Tibial nerve (tissue), 4 donors: ENCODE data around the gene MAPT. TPM values are rescaled to one million over a fixed set of nuclear protein-coding genes. Genes with fewer than 3 reads are reported as not detected.
"Not testable (repeated sequence)": the region's sequence is repeated elsewhere in the genome, so short reads cannot be mapped to it uniquely, and the experiment has no call there.

Experiments
- DNase-seq, 2 donors: peaks; one replicate each; pipeline ENCODE4 v3.0.0-alpha.2; 2019; ENCODE audit warnings: low spot score in 2 of 2
- H3K27ac ChIP-seq, 4 donors: fragments of 200-600 bp; sonication (generic) in 3 of 4; one replicate each; pipeline ENCODE4 v1.5.1; 2017 to 2019; ENCODE audit warnings: mild to moderate bottlenecking in 1 of 4
- H3K27me3 ChIP-seq, 2 donors: fragments of 200-600 bp; sonication (generic) in 1 of 2; one replicate each; pipeline versions ENCODE4 v1.5.1 to v1.6.0; 2017 to 2019
- H3K36me3 ChIP-seq, 3 donors: fragments of 200-600 bp; sonication (generic); one replicate each; pipeline ENCODE4 v1.5.1; 2018 to 2019
- H3K4me1 ChIP-seq, 4 donors: fragments of 200-600 bp; sonication (generic) in 3 of 4; one replicate each; pipeline ENCODE4 v1.5.1; 2017 to 2019
- H3K4me3 ChIP-seq, 4 donors: fragments of 200-600 bp; sonication (generic) in 3 of 4; one replicate each; pipeline ENCODE4 v1.5.1; 2017 to 2019; ENCODE audit warnings: mild to moderate bottlenecking in 1 of 4, moderate library complexity in 1 of 4
- H3K9me3 ChIP-seq, 4 donors: fragments of 200-600 bp; sonication (generic) in 3 of 4; one replicate each; pipeline ENCODE4 v1.5.1; 2017 to 2019
- CTCF ChIP-seq, 5 experiments: fragments of 200-600 bp in 3 of 5; fragments of 450-650 bp in 2 of 5; sonication (generic) in 3 of 5; IDR thresholded peaks; one replicate each; pipeline ENCODE4 v1.5.1; 2016 to 2019; ENCODE audit warnings: antibody characterized with exemption in 5 of 5, mild to moderate bottlenecking in 3 of 5, moderate library complexity in 2 of 5
- EP300 ChIP-seq, 2 donors: sonication (generic); formaldehyde crosslinking; IDR thresholded peaks; one replicate each; pipeline ENCODE4 v1.6.1; 2017; ENCODE audit warnings: antibody characterized with exemption in 2 of 2, mild to moderate bottlenecking in 1 of 2
- POLR2A ChIP-seq, 2 donors: fragments of 450-650 bp; IDR thresholded peaks; one replicate each; pipeline ENCODE4 v1.6.1; 2017; ENCODE audit warnings: antibody characterized with exemption in 2 of 2, mild to moderate bottlenecking in 2 of 2, moderate library complexity in 2 of 2
- WGBS, 2 donors: methylation state at CpG; one replicate each; pipeline ENCODE4 v1.1.5; 2018; 5-methylcytosine and 5-hydroxymethylcytosine counted together
- total RNA-seq, 4 donors: library from RNA; depleted of rRNA; stranded (reverse); fragments of >200 nt; gene quantifications; one replicate each; pipeline ENCODE4 v1.1.0, GENCODE V29; 2016

MAPT gene
- total RNA-seq, 4 donors from 2014 or later = 2.5 to 3.1 (median 2.8) TPM

- peaks cover 0 to 42% of the 10 kb centered on the region in 2 donors for H3K27me3 ChIP-seq
- 94 to 98% methylated on average over 6 of the region's 6 CpGs for WGBS, 2 donors
- H3K27ac ChIP-seq = no peak overlapping the region
- H3K4me3 ChIP-seq = no peak overlapping the region
- no peak for TF ChIP-seq CTCF (IDR thresholded peaks at IDR 0.05)
- peaks cover 0 to 12% (median 0%) of the 10 kb centered on the region in 4 donors for H3K4me1 ChIP-seq
- no peaks in the 10 kb centered on the region for H3K36me3 ChIP-seq
- no peaks in the 10 kb centered on the region for H3K9me3 ChIP-seq
- DNase-seq = no peak
These were observed 58.5 kb downstream of the MAPT start for GRCh38 chr17:45952814-45953320.

- H3K4me1 ChIP-seq = peaks cover 0 to 10% (median 0%) of the 10 kb centered on the region in 4 donors
- 48 to 75% methylated on average over 2 of the region's 2 CpGs for WGBS, 2 donors
- DNase-seq = no peak
- H3K27me3 ChIP-seq = peaks cover 0 to 42% of the 10 kb centered on the region in 2 donors
- H3K9me3 ChIP-seq = no peaks in the 10 kb centered on the region
- no peak overlapping the region for H3K27ac ChIP-seq
- no peak overlapping the region for H3K4me3 ChIP-seq
- H3K36me3 ChIP-seq = no peaks in the 10 kb centered on the region
- no peak for TF ChIP-seq EP300 (IDR thresholded peaks at IDR 0.05)
- TF ChIP-seq CTCF (IDR thresholded peaks at IDR 0.05) = no peak
- TF ChIP-seq POLR2A (IDR thresholded peaks at IDR 0.05) = no peak
These were observed 59.2 kb downstream of the MAPT start for GRCh38 chr17:45953561-45953960.

GRCh38 chr17:45954914-45955313 is 60.6 kb downstream of the MAPT start:
- H3K27ac ChIP-seq = no peak overlapping the region
- WGBS, 2 donors = 60 to 62% methylated on average over 11 of the region's 11 CpGs
- DNase-seq = no peak

GRCh38 chr17:45955326-45955725 is 61.0 kb downstream of the MAPT start:
- DNase-seq = no peak
- Histone ChIP-seq H3K27me3 (peaks cover 0 to 31% of the 10 kb centered on the region in 2 donors), H3K4me3 (no peak overlapping the region), H3K9me3 (no peaks in the 10 kb centered on the region), H3K4me1 (no peaks in the 10 kb centered on the region), H3K36me3 (no peaks in the 10 kb centered on the region), H3K27ac (no peak overlapping the region)
- WGBS, 2 donors = 76 to 82% methylated on average over 10 of the region's 10 CpGs
- TF ChIP-seq CTCF (IDR thresholded peaks at IDR 0.05) (no peak), POLR2A (IDR thresholded peaks at IDR 0.05) (no peak), EP300 (IDR thresholded peaks at IDR 0.05) (no peak)

More at GRCh38 chr17:45954914-45955313, 60.6 kb downstream of the MAPT start:
- no peak overlapping the region for H3K4me3 ChIP-seq
- no peaks in the 10 kb centered on the region for H3K9me3 ChIP-seq
- H3K4me1 ChIP-seq = no peaks in the 10 kb centered on the region
- H3K27me3 ChIP-seq = peaks cover 0 to 35% of the 10 kb centered on the region in 2 donors
- no peak for TF ChIP-seq EP300 (IDR thresholded peaks at IDR 0.05)
- TF ChIP-seq POLR2A (IDR thresholded peaks at IDR 0.05) = no peak
- no peaks in the 10 kb centered on the region for H3K36me3 ChIP-seq

- TF ChIP-seq POLR2A (IDR thresholded peaks at IDR 0.05) (no peak), EP300 (IDR thresholded peaks at IDR 0.05) (no peak), CTCF (IDR thresholded peaks at IDR 0.05) (no peak)
- Histone ChIP-seq H3K9me3 (no peaks in the 10 kb centered on the region), H3K36me3 (no peaks in the 10 kb centered on the region), H3K4me1 (no peaks in the 10 kb centered on the region), H3K4me3 (no peak overlapping the region), H3K27me3 (peaks cover 0 to 25% of the 10 kb centered on the region in 2 donors), H3K27ac (no peak overlapping the region)
- 90 to 91% methylated on average over 3 of the region's 3 CpGs for WGBS, 2 donors
- no peak for DNase-seq
These were observed 61.7 kb downstream of the MAPT start for GRCh38 chr17:45956090-45956489.

- H3K4me1 ChIP-seq, H3K9me3 ChIP-seq, DNase-seq, H3K27ac ChIP-seq, H3K4me3 ChIP-seq, H3K36me3 ChIP-seq: not testable (repeated sequence)
- peaks cover 0 to 19% of the 10 kb centered on the region in 2 donors for H3K27me3 ChIP-seq
- WGBS, 2 donors = 87 to 93% methylated on average over 4 of the region's 4 CpGs
These were observed 62.4 kb downstream of the MAPT start for GRCh38 chr17:45956746-45957145.
